ENCODE data around the gene TWF1. TPM values are rescaled to one million over a fixed set of nuclear protein-coding genes. Genes with fewer than 3 reads are reported as not detected.

Gene TWF1
- total RNA-seq: 69.2 and 83.8 TPM in 2 replicates

DNA sequence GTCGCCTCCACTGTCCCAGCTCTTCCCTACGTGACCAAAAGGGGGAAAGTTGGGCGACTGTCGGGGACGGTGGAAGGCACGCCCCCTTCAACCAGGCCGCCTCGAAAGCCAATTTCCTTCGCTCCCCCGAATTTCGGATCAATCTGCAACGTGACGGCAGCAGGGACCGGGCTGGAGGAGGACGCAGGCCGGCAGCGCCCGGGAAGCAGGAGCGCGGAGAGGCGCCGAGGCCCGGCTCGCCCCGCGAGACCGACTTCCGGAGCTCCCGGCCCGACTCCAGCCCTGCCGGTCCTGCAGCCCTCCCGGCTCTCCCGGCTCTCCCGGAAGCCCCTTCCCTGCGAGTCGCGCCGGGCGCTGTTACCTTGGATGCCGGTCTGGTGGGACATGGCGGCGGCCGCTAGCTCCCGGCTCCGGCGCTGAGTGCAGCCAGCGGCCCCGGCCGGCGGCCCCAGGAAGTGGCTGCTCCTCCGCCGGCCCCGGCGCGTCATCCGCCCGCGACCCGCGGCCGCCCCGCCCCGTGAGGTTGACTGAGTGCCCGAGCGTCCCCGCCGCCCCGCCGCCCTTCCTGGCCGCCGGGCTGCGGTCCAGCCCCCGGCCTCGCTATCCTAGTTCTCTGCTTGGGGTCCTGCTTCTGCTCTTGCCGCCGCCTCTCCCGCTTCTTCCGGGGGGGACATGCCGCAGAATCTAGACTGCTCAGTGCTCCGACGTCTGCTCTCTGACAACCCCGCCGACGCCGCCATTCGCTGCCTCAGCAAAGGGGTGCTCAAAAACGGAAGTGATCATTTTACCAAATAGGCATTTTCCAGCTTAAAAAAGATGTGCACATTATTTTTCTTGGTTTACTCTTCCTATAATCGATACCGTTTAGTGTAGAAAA is at the start of gene TWF1:
Gene TWF1, minus strand, starts transcription at position 458 of the 877 bp plus-strand sequence. Its CDS starts 72 bp downstream, at position 386.

DNA sequence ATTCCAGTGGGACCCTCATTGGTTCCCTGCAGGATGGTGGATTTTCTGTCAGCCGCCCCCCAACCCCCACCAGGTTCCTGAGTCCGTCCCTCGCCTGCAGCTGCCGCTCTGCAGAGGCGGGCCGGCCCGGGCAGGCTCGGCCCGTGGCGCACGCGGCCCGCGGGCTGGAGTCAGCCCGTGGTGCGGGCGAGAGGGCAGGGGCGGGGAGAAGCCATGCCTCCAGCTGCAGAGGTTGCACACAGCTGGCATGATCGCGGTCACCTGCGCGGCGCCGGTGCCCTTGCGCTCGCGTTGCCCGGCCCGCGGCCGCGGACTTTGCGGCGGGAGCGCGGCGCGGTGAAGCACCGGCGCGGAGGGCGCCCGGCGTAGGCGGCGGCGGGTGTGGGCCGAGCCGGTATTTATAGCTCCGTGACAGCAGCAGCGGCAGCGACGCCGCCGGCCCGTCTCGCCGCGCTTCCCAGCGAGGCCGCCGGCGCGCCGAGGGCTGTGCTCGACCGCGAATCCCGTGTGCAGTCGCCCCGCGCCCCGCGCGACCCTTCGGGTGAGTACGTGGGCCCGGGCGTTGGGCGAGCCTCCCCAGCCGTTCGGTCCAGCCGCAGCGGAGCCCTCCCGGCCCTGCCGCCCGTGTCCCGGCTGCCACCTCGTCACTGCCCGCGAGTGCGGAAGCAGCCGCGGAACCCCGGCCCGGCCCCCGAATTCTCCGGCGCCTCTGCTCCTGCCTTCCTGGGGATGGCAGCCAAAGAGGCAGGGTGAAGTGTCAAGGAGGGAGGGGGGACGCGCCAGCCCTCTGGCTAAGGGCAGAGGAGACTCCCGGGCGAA is 29.7 kb upstream of the TWF1 start, which contains the start of gene TMEM117:
Gene TMEM117, plus strand, starts transcription at position 426 of the 819 bp plus-strand sequence.

DNA sequence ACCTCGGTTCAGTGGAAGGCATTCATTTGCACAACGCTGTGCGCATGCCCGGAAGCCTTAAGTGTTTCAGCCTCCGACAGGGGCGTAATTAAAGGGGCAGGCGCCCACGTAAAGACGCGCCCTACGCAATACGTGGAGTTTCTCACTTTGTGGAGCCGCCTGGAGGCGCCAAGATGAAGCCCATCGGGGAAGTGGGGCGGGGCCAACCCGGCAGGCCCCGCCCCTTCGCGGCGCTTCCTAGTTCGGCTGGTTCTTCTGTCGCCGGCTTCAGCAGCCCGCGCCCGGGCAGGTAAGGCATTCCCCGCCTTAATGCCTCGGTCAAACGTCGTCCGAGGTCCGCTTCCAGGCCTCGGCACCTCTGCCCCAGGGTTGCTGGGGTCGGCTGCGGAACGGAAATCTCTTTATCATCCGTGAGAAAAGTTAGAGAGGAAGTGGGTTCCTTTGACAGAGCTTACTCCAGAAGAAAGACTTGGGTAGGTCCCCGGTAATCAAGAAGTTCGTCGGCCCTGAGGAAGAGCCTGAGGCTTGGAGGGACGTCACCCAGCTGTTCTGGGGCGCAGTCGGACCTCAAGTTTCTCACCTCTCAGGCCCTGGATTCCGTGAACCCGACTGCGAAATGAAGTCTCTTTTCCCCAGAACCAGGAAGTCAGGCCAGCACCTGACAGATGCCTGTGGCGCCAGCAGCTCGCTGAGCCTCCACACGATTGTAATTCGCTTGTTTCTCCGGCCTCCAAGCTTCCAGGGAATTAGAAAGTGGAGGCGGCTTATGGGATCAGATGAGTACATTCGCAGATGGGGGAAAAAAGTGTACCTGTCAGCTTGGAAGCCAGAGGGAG is 47.2 kb downstream of the TWF1 start, which contains the start of the genes IRAK4 and PUS7L:
Gene IRAK4, plus strand, starts transcription at position 224 of the 836 bp plus-strand sequence. CDS start 9,161 bp downstream, outside the sequence.
Gene PUS7L, minus strand, starts transcription at position 63 of the 836 bp plus-strand sequence. CDS start 3,545 bp downstream, outside the sequence.

Other genes with a start within 250 kb of the TWF1 start
- gene PUS7L, start 47.5 kb downstream of the TWF1 start, total RNA-seq: 4.7 and 7.2 TPM in 2 replicates
- 7.3 and 11.5 TPM in 2 replicates for gene IRAK4, start 47.4 kb downstream of the TWF1 start, total RNA-seq
- 4.4 and 8.0 TPM in 2 replicates for gene TMEM117, start 29.8 kb upstream of the TWF1 start, total RNA-seq

Measured in mesangial cell (primary cell).